ENCODE measurements around the gene PRXL2A. TPM values are rescaled to one million over a fixed set of nuclear protein-coding genes. Genes with fewer than 3 reads are reported as not detected.

Gene PRXL2A
- total and polyA plus RNA-seq, 2 experiments from 2014 or later = 31.8 to 51.7 TPM

- no peak for TF ChIP-seq ETS1 (IDR thresholded peaks at IDR 0.05)
These were observed 24.8 kb downstream of the PRXL2A start (continued) for GRCh38 chr10:80433134-80433533.

DNA sequence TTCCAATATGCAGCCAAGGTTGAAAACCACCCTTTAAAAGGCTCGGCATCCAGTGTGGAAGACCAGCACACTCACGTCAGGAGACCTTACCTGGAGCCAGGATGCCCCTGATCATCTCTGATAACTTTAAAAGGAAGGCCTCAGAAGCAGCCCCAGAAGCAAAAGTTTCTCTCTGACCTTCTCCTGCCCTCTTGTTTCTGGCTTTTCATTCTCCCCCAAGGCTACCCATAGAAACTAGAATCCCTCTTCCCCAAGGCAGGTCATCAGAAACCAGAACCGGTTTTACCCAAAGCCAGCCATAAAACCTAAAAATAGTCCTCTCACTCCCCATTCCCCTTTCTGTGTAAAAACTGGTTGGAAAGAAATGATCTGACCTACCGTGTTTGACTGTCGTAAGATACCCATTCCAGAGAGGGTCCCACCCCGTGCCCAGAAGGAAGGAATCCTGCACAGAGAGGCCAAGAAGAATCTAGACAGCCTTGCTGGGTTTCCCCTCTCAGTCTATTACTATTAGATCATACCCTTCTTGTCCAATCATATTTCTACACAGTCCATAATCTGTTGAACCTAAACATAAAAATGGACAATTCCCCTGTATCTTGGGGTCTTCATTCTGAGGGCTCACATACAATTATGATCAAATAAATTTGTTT, 28.2 kb downstream of the PRXL2A start:
- Histone ChIP-seq H3K4me2 (no peak overlapping the region), H3K4me1 (ENCODE audit: insufficient read depth) (peaks cover 10% of the 10 kb centered on the region), H3F3A (replicated peaks; ENCODE audit: low read depth) (no peaks in the 10 kb centered on the region), H2AFZ (no peak overlapping the region), H3K9me2 (ENCODE audit: insufficient read depth) (no peaks in the 10 kb centered on the region), H3K79me2 (replicated peaks; ENCODE audit: insufficient read depth) (no peaks in the 10 kb centered on the region), H3K27ac (ENCODE audit: low read depth) (no peak overlapping the region), H4K20me1 (replicated peaks; ENCODE audit: insufficient read depth) (no peaks in the 10 kb centered on the region), H3K4me3 (no peak overlapping the region), H3K27me3 (ENCODE audit: insufficient read depth) (no peaks in the 10 kb centered on the region), H3K36me3 (ENCODE audit: insufficient read depth) (peaks cover 9% of the 10 kb centered on the region; the same call in 1 of the 2 replicates)
- DNase-seq (ENCODE audit: low spot score) (no peak), ATAC-seq (no peak)
- Mint-ChIP-seq H3K36me3 (ENCODE audit: low read depth) (peaks cover 12% of the 10 kb centered on the region; the same call in 2 of the 3 replicates), H3K9me3 (no peaks in the 10 kb centered on the region), H3K27ac (no peak overlapping the region), H3K4me3 (no peak overlapping the region), H3K27me3 (ENCODE audit: insufficient read depth, low read depth, poor library complexity) (no peaks in the 10 kb centered on the region), H3K4me1 (peaks cover 16% of the 10 kb centered on the region)
- no peak for TF ChIP-seq ETS1 (IDR thresholded peaks at IDR 0.05)
- no peak for TF ChIP-seq CREB1 (CRISPR knock-in tag; IDR thresholded peaks at IDR 0.05; ENCODE audit: low read depth)
- no peak for TF ChIP-seq JUNB (IDR thresholded peaks at IDR 0.05; ENCODE audit: unreplicated experiment)
- TF ChIP-seq CTCF (conservative IDR thresholded peaks at IDR 0.05; ENCODE audit: low read depth in 2 of 2) = no peak
- TF ChIP-seq EZH2 (IDR thresholded peaks at IDR 0.05; ENCODE audit: low read depth, unreplicated experiment) = no peak
- no peak for TF ChIP-seq EZH2phosphoT487 (IDR thresholded peaks at IDR 0.05; ENCODE audit: unreplicated experiment)
- TF ChIP-seq NANOG (IDR thresholded peaks at IDR 0.05; ENCODE audit: borderline replicate concordance) = no peak
- TF ChIP-seq, protein P1, sequence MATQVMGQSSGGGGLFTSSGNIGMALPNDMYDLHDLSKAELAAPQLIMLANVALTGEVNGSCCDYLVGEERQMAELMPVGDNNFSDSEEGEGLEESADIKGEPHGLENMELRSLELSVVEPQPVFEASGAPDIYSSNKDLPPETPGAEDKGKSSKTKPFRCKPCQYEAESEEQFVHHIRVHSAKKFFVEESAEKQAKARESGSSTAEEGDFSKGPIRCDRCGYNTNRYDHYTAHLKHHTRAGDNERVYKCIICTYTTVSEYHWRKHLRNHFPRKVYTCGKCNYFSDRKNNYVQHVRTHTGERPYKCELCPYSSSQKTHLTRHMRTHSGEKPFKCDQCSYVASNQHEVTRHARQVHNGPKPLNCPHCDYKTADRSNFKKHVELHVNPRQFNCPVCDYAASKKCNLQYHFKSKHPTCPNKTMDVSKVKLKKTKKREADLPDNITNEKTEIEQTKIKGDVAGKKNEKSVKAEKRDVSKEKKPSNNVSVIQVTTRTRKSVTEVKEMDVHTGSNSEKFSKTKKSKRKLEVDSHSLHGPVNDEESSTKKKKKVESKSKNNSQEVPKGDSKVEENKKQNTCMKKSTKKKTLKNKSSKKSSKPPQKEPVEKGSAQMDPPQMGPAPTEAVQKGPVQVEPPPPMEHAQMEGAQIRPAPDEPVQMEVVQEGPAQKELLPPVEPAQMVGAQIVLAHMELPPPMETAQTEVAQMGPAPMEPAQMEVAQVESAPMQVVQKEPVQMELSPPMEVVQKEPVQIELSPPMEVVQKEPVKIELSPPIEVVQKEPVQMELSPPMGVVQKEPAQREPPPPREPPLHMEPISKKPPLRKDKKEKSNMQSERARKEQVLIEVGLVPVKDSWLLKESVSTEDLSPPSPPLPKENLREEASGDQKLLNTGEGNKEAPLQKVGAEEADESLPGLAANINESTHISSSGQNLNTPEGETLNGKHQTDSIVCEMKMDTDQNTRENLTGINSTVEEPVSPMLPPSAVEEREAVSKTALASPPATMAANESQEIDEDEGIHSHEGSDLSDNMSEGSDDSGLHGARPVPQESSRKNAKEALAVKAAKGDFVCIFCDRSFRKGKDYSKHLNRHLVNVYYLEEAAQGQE (IDR thresholded peaks at IDR 0.05; ENCODE audit: unreplicated experiment) = no peak
- TF ChIP-seq ZNF331 (CRISPR knock-in tag; IDR thresholded peaks at IDR 0.05; ENCODE audit: low read depth) = no peak
- TF ChIP-seq ZNF462 (CRISPR knock-in tag; IDR thresholded peaks at IDR 0.05) = no peak

Data from GM23338 (cell line).